Activated naive CD4-positive, alpha-beta T cell (primary cell): Measurements from ENCODE around the gene VPS13C.
"Not testable (repeated sequence)": the region's sequence is repeated elsewhere in the genome, so short reads cannot be mapped to it uniquely, and the experiment has no call there.

Experiments used
- DNase-seq, 4 experiments: peaks; one replicate each; lab custom pipeline; 2025; lab: John Stamatoyannopoulos, UW

The VPS13C gene

DNA sequence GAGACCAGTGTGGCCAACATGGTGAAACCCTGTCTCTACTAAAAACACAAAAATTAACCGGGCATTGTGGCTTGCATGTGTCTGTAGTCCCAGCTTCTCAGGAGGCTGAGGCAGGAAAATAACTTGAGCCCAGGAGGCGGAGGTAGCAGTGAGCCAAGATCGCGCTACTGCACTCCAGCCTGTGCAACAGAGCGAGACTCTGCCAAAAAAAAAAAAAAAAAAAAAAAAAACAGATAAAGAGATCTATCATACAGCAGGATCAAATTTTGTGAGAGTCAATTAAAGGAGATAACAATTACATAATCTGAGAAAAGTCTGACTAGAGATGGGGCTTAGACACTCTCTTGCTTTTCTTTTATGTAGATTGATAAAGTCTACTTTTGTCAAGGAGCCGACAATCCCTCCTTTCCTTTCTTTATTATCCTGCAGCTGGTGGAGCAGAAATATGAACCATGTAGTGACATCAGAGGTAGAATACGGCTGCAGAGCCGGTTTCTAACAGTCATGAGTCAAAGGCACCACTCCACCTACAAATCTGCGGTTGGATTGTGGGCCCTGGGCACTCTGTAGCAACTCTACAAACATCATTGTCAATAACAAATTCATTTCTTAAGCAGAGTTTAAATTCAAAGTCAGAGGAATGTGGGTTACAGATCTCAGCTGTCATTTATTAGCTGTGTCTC lies 15.5 kb upstream of the VPS13C start:
- no peak for DNase-seq

DNA sequence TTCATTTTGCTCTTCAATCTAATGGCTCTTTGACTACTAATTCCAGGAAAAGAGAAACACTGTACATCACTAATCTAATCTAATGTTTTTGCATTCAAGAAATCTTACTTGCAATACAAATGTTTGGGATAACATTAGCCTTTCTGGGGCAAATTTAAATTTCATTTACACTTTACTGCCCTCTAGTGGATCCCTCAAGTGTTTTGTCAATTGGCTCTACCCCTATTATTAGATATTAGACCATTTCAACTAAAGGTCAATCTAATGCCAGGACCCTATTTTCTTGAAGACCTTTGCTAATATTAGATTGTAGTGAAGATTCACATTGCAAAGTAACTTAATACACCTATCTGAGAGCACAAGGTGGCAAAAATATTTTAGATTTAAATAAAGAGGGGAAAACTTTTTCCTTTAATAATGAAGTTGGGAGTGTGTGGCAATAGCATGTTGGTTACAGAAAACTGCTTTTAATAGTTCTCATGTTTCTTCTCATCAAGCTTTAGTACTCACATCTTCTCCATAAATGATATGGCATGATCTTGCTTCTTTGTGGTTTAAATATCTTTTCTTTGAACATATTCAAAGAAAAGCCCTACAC lies 11.6 kb upstream of the VPS13C start:
- DNase-seq, result no peak

DNA sequence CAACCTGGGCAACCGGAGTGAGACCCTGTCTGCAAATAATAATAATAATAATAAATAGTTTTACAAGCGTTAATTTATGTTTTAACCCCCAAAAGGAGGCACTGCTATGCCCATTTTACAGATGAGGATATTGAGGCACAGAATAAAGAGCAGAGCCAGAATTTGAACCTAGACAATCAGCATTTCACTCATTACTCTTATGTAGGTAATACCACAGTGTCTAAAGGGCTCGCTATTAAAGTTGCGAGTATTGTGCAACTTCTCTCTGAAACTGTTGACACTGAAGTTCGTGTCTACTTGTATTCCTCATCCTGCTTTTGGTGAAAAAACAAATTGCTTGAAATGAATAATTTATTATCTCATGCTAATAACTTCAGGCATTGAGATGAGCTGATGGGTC lies 9.3 kb upstream of the VPS13C start:
- DNase-seq, result no peak

DNA sequence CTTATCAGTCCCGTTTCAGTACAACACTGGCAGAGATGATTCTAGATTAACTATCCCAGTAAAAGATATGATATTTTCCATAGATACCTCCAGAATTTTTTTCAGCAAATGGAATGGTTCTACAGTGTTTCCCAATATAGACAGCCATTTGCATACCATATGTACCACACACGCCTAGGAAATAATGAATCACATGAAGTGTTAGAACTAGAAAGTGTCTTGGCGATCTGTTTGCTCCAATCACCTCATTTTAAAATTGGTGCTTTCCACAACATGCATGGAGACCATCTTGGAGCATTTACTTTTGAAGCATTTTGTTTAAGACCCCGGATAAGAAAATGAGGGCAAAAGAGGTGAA lies 8.5 kb upstream of the VPS13C start:
- no peak for DNase-seq

DNA sequence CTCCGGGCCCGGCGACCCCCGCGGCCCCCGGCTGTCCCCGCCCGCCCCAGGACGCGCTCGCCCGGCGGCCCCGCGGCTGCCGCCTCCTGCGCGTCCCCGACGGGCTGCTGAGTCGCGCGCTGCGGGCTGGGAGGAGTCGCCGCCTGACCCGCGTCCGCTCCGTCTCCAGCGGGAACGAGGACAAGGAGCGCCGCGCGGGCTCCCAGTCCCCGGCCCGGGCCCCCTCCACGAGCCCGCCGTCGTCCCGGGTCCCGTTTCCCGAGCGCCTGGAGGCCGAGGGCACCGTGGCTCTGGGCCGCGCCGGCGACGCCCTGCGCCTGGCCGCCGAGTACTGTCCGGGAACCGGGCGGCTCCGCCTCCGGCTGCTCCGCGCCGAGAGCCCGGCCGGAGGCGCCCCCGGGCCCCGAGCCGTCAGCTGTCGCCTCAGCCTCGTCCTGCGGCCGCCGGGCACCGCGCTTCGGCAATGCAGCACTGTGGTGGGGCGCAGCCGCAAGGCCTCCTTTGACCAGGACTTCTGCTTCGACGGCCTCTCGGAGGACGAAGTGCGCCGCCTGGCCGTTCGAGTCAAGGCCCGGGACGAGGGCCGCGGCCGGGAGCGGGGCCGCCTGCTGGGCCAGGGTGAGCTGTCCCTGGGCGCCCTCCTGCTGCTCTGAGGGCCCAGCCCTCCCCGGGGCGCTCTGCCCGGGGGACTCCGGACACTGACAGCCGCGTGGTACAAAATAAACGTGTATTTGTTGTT lies 8.0 kb upstream of the VPS13C start:
- DNase-seq, result no peak

DNA sequence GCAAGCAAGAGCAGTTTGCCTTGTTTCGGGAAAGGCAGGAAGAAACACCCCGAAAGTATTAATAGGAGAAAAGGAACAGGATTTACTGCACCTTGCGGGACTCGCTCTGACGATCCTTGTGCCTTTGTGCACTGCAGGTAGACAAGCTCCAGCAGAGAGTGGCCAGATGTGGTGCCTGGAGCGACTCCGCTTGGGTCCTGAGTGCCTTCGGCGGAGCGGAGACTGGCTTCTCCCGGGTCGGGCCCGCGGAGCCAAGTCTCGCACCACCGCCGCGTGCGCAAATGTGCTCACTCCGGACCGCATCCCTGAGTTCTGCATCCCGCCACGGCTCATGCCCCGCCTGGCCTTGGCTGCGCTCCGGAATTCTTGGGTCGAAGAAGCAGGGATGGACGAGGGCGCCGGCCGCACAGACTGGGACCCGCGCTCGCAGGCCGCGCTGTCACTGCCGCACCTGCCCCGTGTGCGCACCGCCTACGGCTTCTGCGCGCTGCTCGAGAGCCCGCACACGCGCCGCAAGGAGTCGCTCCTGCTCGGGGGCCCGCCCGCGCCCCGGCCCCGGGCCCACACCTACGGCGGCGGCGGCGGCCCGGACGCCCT lies 7.3 kb upstream of the VPS13C start:
- peak in 1 of 4 experiments; percentile 15 for DNase-seq

- DNase-seq, result peak in 2 of 4 experiments; percentile 5 to 31
Measured at GRCh38 chr15:62066663-62067447, 6.6 kb upstream of the VPS13C start, which contains the start of gene C2CD4A. Gene C2CD4A (plus strand): TSS chr15:62066977. CDS start chr15:62067614, 637 bp downstream.

DNA sequence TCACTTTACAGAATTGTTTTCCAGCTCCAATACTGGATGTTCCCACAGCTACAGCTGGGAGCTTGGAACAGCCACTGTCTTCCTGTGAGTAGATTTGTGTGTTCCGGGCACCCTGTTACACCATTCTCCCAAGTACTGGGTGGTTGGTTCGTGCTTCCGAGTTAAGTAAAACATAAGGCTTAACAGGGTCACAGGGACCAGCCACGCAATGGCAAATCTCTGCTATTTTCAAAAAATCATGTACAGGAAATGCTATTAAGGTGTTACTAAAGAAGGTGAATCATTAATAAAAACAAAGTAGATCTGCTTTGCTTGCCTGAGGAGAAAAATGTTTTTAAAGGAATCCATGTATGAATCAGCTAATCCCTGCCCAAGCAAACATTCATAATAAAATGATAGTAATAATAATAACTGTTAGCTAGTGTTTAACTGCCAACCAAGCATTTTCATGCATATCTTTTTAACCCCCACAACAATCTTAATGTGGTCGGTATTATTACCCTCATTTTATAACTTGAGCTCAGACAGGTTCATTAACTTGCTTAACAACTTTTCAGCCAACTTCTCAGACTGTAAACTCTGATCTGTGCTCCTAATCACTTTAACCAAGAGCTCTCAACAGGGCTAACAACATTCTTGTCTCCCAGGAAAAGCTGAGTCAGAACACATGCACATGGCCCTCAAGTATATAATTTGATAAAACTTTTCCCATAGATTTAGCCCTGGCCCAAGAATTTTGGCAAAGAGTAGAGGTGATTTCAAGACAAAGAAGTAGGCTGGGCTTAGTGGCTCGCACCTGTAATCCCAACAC lies 3.8 kb upstream of the VPS13C start:
- no peak for DNase-seq

DNA sequence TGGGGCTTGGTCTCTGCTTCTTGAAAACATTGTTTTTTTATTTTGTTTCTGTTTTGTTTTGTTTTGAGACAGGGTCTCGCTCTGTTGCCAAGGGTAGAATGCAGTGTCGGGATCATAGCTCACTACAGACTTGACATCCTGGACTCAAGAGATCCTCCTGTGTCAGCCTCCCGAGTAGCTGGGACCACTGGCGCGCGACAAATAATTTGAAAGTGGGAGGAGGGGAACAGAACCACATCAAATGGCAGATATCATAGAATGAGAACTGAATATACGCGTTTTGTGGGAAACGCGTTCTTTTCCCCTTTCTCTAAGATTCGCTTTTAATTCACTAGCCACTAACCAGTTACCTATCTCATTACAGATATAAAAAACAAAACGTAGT lies 641 bp upstream of the VPS13C start:
- peak in 1 of 4 experiments; percentile 38 for DNase-seq

GRCh38 chr15:62059816-62060112 lies 483 bp downstream of the VPS13C start:
- peak in 2 of 4 experiments; percentile 27 to 36 for DNase-seq

GRCh38 chr15:62059108-62059815 lies 985 bp downstream of the VPS13C start:
- DNase-seq, result no peak

GRCh38 chr15:62058327-62059028 lies 1.8 kb downstream of the VPS13C start:
- no peak for DNase-seq

DNA sequence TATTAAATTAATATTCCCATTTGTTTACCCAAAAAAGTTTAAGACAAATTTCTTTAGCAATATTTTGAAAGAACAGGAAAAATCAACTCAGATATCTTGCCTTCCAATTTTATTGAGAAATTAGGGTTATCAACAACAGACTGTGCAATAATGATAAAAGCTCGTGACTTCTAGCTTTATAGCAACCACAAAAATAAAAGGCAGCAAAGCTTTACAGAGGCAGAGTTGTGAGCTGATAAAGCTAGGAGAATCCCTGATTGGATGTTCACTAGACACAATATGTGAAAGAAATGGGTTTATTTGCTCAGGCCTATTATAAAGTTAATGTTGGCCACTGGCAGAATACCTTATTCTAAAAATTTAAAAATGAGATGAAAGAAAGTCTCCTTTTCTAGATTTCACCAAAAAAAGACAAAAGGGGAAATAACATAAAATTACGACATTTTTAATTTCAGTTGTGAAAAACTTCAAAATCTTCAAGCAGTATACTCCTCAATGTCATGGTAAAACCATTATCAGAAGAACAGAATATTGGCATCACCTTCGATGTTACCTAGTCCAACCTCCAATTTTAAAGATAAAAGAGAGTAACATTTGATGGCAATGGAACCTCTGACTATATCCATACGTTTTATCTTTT lies 2.8 kb downstream of the VPS13C start:
- DNase-seq, result no peak

GRCh38 chr15:62054979-62055378 lies 5.3 kb downstream of the VPS13C start:
- DNase-seq, result no peak

DNA sequence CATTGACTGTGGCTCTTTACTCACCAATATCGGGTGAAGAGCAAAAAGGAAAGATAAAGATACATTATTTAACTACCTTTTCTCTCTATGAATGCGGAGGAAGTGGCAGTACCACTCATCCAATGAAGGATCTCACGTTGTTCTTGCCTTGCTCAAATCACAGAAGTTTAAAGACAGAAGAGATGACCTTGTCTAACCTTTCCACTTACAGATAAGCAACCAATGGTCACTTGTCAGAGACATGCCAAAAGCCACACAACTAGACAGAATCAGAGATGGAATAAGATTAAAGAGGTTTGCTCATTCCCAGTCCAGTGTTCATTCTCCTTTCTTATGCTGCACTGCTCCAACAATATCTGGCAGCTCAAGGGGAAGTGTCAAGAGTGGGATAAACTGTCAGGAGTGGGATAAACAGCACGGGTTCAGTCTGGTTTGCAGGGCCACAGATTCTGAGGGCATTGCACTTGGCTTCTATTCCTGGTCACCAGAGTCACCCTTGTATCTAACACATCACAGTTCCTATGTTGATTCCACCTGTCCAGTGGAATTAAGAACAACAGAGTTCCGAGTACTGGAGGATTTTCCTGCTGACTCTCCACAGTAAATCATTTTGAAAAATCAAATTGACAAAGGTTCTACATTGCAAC lies 6.7 kb downstream of the VPS13C start:
- no peak for DNase-seq

GRCh38 chr15:62052713-62053112 lies 7.5 kb downstream of the VPS13C start:
- DNase-seq, result no peak

DNA sequence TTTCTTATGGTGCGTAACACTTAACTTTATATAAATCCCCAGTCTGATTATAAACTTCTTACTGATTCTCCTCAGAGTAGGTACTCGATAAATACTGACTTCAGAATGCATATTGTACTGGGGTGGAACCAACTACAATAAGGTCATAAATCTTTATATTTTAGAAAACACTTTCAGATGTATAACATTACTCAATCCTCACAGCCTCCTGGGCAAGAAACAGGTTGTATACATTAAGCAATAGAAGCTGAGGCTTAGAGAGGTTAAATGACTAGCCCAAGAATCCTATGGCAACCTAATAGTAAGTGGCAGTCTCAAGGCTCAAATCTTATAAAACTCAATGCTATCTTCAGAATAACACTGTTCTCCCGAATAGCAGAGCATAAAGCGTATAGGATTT lies 9.1 kb downstream of the VPS13C start:
- no peak for DNase-seq

DNA sequence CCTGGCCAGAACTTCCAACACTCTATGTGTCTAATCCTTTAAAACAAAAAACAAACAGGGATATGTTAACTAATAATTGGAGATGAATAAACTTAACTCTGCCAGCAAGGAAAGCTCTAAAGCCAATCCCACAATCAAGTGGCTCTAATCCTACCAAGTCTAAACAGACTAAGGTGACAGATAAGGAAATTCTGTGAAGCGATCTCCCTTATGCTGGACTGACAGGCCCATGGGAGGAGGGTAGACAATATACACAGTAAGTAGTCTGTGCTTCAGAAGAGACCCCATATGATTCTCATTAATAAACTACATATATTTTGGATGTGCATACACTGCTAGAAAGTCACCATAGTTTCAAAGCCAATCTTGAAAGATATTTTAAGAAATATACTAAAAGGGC lies 10.1 kb downstream of the VPS13C start:
- DNase-seq, result no peak

DNA sequence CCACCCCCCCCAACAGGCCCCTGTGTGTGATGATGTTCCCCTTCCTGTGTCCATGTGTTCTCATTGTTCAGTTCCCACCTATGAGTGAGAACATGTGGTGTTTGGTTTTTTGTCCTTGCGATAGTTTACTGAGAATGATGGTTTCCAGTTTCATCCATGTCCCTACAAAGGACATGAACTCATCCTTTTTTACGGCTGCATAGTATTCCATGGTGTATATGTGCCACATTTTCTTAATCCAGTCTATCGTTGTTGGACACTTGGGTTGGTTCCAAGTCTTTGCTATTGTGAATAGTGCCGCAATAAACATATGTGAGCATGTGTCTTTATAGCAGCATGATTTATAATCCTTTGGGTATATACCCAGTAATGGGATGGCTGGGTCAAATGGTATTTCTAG lies 12.0 kb downstream of the VPS13C start:
- DNase-seq, result not testable (repeated sequence)
